GM19099 (cell line): Measurements from ENCODE around the gene CELA2A.

Source experiments
- POLR2A ChIP-seq: IDR thresholded peaks from 3 replicates; pipeline ENCODE4 v1.6.1; 2011; ENCODE audit warnings: low read depth; ENCODE audit not compliant: insufficient read length; ENCODE audit errors: extremely low read depth

CELA2A gene

DNA sequence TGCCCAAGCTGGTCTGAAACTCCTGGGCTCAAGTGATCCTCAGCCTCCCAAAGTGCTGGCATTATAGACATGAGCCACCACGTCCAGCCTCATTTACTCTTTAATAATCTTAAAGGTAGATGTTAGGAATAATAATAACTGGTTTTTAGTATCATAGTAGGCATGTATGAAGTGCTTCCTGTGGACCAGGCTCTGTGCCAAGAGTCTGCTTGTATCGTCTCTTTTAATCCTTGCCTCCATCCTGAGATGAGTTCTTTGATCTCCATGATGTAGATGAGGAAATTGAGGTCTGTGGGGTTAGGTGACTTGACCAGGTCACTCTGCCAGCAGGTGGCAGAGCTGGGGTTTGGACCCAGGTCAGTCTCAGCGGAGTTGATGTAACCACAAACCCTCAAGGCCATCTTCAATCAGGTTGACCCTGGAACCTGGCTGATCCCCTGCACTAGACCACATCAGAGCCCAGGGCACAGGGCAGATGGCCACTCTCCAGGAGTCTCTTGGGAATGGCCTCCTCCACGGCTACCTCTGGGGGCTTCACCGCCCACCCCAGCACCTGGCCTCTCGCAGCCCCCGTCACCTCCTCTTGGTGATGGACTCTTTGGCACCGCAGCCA, 35.6 kb upstream of the CELA2A start:
- no peak for TF ChIP-seq POLR2A

- no peak for TF ChIP-seq POLR2A
Observed at GRCh38 chr1:15422871-15423270, 33.7 kb upstream of the CELA2A start.

DNA sequence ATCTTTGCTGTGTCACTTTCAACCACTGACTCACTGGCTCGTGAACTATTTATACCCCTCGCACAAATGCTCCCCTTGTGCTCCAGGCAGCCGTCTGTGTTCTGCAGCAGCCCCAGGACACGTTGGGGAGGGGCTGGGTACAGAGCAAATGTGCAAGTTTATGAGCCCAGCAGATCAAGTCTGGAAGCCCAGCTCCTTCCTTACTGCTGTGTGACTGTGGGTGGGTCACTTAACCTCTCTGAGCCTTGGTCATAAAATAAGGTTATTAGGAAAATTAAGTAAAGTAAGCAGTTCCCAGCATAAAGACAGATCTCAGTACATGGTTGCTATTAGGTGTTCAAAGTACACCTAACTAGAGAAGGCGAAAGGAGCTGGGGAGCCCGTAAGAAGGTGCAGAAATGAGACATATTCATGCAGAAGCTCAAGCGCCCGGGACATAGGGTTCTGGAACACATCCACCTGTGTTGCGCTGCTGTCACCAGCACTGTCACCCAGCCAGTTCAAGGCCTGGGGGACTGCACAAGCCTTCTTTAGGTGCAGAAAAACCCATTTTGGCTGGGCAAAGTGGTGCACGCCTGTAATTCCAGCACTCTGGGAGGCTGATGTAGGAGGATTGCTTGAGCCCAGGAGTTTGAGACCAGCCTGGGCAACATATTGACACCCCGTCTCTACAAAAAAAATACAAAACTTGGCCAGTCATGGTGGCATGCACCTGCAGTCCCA, 33.0 kb upstream of the CELA2A start:
- no peak for TF ChIP-seq POLR2A

DNA sequence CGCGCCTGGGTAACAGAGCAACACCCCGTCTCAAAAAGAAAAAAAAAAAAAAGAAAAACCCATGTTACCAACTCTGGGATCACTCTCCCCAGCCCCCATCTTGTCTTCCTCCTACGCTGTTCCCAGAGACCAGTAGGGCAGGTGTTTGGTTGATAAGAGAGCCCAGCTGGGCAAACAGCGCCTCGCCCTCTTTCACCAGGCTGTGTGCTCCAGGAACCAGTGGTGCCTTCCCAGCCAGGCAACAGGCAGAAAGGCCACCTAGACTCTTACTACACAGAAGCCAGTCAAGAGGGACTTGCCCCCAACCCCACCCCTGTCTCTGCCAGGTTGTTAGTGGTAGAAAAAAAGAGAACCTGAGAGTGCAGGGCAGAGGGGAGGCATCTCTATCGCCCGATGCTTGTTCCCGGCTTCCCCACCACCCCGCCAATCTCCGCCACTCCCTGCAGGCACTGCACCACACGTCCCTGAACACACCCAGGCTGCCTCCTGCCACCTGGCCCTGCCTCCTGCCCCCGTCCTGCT, 32.3 kb upstream of the CELA2A start:
- no peak for TF ChIP-seq POLR2A

- no peak for TF ChIP-seq POLR2A
Observed at GRCh38 chr1:15424981-15425380, 31.6 kb upstream of the CELA2A start.

GRCh38 chr1:15425521-15425920, 31.0 kb upstream of the CELA2A start:
- no peak for TF ChIP-seq POLR2A

GRCh38 chr1:15425958-15426357, 30.6 kb upstream of the CELA2A start:
- no peak for TF ChIP-seq POLR2A

DNA sequence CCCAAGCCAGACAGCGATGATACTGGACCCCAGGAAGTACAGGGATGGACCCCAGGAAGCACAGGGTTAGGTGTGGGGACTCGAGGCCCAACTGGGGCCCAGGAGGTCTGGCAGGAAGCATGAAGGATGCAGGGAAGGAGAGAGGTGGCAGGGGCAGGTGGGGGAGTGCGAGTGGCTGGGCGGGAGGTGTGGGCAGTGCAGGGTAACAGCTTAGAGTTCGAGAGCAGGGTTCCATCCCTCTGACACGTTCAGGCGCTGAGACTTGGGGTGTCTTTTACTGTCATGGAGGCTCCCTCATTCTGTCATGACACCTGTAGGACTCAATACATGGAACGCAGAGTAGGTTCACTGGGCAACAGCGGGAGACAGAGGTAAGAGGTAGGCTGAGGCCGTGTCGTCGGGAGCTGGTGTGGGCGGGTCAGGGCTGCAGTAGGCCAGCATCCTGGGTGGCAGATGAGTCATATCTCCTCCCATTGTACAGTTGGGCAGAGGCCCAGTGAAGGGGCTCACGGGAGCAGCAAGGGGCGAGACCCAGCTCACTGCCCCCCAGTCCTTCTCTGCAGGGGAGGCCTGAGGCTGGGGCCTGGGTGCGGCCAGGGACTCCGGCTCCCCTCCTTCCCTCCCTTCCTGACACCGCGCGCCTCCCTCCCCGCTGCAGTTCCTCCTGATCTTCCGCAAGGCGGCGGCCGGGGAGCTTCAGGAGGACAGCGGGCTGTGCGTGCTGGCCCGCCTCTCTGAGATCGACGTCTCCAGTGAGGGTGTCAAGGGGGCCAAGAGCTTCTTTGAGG, 29.8 kb upstream of the CELA2A start:
- no peak for TF ChIP-seq POLR2A

GRCh38 chr1:15427280-15427666, 29.3 kb upstream of the CELA2A start:
- no peak for TF ChIP-seq POLR2A

DNA sequence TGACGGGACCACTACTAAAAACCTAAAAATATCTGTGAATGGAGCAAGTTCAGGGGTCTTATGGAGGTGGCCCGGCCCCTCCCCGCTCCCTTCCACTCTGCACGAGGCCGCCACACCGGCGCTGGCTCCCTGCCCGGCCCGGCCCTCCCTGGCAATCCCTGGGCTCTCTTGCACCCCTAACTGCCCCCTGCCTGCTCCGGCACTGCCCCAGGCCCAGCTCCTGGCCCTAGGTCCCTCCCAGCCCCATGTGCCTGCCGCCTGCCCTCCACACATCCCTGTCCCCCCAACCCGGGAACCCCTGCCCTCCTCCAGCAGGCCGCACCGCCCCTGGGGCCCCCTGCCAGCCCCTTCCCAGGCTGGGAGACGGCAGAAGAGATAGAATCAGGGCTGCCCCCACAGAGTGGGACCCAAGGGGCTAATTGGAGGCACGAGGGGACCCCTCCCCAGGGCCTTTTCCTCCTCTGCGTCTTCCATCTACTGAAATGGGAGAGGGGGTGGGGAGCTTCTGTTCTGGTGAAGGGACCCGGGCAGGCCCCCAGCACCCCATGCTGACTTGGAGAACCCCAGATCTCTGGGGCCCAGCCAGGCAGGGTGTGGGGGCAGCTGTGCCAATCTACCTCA, 27.6 kb upstream of the CELA2A start:
- no peak for TF ChIP-seq POLR2A

DNA sequence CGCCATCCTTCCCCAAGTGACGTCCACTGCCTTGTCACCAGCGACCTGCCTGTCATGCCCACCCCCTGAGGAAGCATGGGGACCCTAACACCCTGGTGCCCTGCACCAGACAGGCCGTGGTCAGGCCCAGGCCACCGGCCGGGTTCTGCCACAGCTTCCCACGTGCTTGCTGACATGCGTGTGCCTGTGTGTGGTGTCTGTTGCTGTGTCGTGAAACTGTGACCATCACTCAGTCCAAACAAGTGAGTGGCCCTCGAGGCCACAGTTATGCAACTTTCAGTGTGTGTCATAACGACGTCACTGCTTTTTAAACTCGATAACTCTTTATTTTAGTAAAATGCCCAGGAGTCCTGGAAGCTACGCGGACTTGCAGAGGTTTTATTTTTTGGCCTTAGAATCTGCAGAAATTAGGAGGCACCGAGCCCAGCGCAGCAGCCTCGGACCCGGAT, 26.8 kb upstream of the CELA2A start:
- TF ChIP-seq POLR2A: no peak

DNA sequence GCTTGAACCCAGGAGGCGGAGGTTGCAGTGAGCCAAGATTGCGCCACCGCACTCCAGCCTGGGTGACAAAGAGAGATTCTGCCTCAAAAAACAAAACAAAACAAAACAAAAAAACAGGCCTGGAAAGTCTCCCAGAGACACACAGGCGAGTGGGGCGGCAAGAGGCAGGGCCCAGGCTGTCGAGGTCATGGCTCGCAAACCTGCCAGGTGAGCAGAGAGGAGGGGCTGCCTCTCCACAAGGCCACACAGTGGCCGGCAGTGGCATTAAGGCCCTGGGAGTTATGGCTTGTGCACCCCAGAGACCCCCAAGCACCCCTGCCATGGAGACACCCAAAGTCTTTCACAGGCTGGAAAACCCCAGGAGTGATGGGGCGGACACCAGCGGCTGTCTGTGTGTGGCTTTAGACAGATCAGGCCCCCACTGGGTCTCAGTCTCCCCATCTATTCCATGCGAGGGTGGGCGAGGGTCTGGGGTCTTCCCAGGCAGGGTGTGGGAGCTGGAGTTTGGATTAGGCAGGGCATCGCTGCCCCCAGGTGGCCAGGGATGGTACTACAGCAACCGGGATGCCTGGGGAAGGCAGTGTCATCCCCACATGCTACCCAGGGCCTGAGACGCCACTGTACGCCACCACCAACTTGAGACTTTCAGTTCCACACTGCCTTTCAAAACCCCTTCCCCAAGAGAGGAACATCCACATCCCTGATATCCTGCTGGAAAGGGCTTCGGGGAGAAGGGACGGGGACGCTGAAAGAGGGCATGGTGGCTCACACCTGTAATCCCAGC, 25.6 kb upstream of the CELA2A start:
- TF ChIP-seq POLR2A: no peak

DNA sequence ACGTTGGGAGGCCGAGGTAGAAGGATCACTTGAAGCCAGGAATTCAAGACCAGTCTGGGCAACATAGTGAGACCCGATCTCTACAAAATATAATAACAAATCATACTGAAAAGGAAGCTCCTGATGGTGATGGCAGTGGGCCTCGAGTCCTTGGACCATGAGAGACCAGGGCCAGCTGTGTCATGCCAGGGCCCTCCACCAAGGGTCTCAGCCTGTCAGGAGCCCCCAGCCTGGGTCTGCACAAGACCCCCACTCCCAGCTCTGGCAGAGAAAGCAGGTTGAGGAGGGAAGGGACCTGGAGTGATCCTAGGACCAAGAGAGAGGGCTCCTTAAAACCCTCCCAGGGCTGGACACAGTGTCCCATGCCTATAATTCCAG, 25.0 kb upstream of the CELA2A start:
- no peak for TF ChIP-seq POLR2A

GRCh38 chr1:15432324-15432723, 24.2 kb upstream of the CELA2A start:
- TF ChIP-seq POLR2A: no peak
